BE2C (cell line): ENCODE results near the gene RNF169.

Source experiments
- DNase-seq: peaks from one replicate; pipeline ENCODE4 v3.0.0-alpha.2; 2020
- H3K27me3 ChIP-seq: fragments of 250-450 bp; sonication (Bioruptor Pico); 2 replicates; pipeline ENCODE4 v1.5.1; 2020; ENCODE audit warnings: mild to moderate bottlenecking
- H3K36me3 ChIP-seq: fragments of 250-450 bp; sonication (Bioruptor Pico); 2 replicates; pipeline ENCODE4 v1.5.1; 2020; ENCODE audit warnings: mild to moderate bottlenecking
- H3K4me1 ChIP-seq: fragments of 250-450 bp; sonication (Bioruptor Pico); 2 replicates; pipeline ENCODE4 v1.5.1; 2020
- H3K4me3 ChIP-seq: 2 replicates; pipeline ENCODE4 v1.5.1; 2011; ENCODE audit warnings: low read depth, low read length
- H3K9me3 ChIP-seq: fragments of 250-450 bp; sonication (Bioruptor Pico); 2 replicates; pipeline ENCODE4 v1.5.1; 2020
- TF ChIP-seq, protein P1 (sequence below): IDR thresholded peaks from 2 replicates; pipeline ENCODE4 v1.5.1; 2012; ENCODE audit warnings: mild to moderate bottlenecking, low read depth, low read length

Gene RNF169

DNA sequence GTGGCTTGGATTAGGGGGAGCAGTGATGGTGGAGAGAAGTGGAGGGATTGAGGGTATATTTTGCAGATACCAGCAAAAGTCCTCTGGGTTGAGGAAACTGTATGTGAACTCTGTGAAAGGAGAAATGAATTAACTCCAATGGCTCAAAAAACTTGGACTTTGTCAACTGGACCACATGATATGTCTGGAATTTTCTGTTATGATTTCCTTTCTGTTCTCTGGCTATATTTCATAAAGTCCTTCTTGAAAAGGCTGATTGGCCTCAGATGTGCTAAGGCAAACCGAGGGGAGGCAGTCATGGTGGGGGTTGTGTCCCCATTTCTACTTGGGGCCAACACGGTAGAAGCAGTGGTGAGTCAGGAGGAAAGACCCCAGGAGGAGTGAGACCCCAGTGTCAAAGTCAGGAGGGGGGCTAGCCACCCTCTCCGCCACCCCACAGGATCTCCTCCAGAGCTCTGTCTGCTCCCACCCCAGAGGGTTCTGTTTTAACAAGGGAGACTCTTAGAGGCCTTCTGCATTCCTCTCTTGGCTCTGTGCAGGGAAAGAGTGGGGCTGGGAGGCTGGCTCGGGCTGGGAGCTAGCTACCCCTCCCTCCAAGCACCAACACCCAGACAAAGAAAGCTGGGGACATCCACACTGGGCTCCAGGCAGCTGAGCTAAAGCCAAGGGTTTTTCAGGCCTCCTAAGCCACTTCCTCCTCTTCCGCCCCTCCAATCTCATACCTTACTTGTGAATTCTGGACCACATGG is 31.3 kb upstream of the RNF169 start:
- TF ChIP-seq, protein P1, sequence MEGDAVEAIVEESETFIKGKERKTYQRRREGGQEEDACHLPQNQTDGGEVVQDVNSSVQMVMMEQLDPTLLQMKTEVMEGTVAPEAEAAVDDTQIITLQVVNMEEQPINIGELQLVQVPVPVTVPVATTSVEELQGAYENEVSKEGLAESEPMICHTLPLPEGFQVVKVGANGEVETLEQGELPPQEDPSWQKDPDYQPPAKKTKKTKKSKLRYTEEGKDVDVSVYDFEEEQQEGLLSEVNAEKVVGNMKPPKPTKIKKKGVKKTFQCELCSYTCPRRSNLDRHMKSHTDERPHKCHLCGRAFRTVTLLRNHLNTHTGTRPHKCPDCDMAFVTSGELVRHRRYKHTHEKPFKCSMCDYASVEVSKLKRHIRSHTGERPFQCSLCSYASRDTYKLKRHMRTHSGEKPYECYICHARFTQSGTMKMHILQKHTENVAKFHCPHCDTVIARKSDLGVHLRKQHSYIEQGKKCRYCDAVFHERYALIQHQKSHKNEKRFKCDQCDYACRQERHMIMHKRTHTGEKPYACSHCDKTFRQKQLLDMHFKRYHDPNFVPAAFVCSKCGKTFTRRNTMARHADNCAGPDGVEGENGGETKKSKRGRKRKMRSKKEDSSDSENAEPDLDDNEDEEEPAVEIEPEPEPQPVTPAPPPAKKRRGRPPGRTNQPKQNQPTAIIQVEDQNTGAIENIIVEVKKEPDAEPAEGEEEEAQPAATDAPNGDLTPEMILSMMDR = no peak
- Histone ChIP-seq H3K27me3 (no peaks in the 10 kb centered on the region), H3K4me1 (no peaks in the 10 kb centered on the region), H3K4me3 (no peak overlapping the region), H3K9me3 (no peaks in the 10 kb centered on the region), H3K36me3 (no peaks in the 10 kb centered on the region)
- DNase-seq = no peak

DNA sequence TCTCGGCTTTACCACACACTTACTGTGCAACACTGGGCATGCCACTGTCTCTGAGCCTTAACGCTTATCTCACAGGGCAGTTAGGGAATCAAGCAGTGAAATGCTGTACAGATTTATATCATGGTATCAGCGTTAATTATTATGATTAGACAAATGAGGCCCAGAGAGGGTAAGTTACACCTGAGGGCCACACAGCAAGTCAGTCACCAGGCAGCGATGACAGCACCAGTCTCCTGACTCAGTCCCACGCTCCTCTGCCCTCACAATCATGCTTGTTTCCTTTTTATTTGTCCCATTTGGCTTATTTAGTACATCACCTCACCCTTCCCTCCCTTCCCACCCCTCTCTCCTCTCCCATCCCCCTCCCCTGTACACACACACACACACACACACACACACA is 29.6 kb upstream of the RNF169 start:
- Histone ChIP-seq H3K36me3 (no peaks in the 10 kb centered on the region), H3K9me3 (no peaks in the 10 kb centered on the region), H3K4me1 (no peaks in the 10 kb centered on the region), H3K4me3 (no peak overlapping the region), H3K27me3 (no peaks in the 10 kb centered on the region)
- TF ChIP-seq, protein P1 = no peak
- DNase-seq = no peak

DNA sequence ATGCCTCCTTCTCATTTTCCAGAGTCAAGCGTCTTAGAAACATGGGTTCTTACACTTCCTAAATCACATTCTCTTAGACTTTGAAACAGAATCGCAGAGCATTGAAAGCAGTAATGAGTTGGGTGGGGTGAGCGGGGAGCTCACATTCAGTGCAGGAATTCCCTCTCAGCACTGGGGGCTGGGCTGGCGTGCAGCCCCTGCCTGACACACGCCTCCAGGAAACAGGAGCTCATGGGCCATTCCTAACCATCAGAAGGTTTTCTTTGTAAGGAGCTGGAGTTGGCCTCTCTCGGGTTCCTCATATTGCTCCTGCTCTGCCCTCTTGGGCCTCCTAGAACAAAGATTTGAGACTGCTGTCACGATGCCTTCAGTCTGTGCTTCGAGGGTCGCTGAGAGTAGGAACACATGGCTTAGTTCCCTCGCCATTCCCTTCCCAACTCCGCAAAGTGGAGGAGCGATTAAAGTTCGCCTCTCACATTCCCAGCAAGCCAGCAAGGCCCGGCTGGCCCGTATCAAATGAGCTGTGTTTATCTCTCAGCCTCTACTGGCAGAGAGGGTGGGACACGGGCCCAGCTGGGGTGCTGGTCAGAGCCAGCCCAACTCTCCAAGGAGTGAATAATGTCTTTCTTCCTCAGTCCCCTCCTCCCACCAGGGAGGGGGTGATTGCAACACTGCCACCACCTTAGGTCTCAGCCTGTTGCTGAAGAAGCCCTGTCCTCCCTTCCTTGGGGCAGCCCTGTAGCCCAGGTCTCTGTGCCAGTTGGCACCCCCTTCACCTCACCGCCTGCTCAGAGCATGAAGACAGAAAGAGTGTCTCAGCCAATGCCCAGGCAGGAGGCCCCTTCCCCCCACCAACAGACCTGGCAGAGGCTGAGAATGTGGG is 27.8 kb upstream of the RNF169 start:
- Histone ChIP-seq H3K4me1 (no peaks in the 10 kb centered on the region), H3K36me3 (no peaks in the 10 kb centered on the region), H3K27me3 (no peaks in the 10 kb centered on the region), H3K4me3 (no peak overlapping the region), H3K9me3 (no peaks in the 10 kb centered on the region)
- no peak for DNase-seq
- TF ChIP-seq, protein P1 = no peak

DNA sequence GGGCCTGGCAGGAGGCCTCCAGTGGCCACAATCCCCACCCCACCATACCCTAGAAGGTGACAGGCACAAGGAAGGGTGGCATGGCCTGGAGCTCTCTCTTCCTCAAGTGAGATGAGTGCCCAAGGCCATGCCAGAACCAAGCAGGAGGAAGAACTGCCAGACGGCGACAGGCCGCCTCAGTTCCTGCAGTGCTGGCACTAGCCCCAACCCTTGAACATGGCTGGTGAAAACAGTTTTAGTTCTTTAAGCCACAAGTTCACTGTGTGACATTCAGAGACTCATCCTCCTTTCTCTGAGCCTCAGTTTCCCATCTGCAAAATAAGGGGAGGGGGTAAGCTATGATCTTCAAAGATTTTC is 27.2 kb upstream of the RNF169 start:
- H3K27me3 ChIP-seq = no peaks in the 10 kb centered on the region
- TF ChIP-seq, protein P1 = no peak
- no peaks in the 10 kb centered on the region for H3K36me3 ChIP-seq
- H3K9me3 ChIP-seq = no peaks in the 10 kb centered on the region
- DNase-seq = no peak
- H3K4me3 ChIP-seq = no peak overlapping the region
- no peaks in the 10 kb centered on the region for H3K4me1 ChIP-seq

DNA sequence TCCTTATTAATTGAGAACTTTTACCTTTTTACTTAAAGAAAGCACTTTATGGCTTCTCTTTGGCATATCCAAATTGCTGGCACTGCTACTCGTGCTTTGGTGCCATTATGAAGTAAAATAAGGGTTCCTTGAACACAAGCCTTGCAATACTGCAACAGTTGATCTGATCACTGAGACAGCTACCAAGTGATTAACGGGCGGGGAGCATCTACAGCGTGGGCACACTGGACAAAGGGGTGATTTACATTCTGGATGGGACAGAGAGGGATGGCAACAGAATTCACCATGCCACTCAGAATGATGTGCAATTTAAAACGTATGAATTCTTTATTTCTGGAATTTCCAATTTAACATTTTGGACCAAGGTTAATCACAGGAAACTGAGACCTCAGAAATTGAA is 25.1 kb upstream of the RNF169 start:
- no peak overlapping the region for H3K4me3 ChIP-seq
- no peaks in the 10 kb centered on the region for H3K4me1 ChIP-seq
- no peak for DNase-seq
- H3K9me3 ChIP-seq = no peaks in the 10 kb centered on the region
- TF ChIP-seq, protein P1 = no peak
- no peaks in the 10 kb centered on the region for H3K36me3 ChIP-seq
- H3K27me3 ChIP-seq = peaks cover 2% of the 10 kb centered on the region

DNA sequence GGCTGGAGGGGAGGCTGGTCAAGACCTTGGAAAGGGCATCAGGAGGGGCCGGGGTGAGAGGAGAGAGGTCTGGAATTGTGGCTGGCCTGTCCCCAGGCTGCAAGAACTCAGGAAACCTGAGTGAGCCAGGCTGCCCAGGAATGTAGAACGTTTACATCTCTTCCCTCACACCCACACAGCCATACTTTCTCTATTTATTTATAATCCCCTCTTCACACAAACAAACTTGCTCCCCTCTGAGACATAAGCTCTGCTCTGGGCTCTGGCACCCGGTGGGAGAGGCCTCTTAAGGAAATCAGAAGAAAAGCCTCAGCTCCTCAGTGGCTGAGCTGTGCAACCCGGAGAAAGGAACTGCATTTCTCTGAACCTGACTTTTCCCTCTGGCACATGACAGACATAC is 22.9 kb upstream of the RNF169 start:
- TF ChIP-seq, protein P1 = no peak
- Histone ChIP-seq H3K36me3 (no peaks in the 10 kb centered on the region), H3K4me3 (no peak overlapping the region), H3K9me3 (no peaks in the 10 kb centered on the region), H3K27me3 (peaks cover 24% of the 10 kb centered on the region), H3K4me1 (no peaks in the 10 kb centered on the region)
- no peak for DNase-seq
